Effector memory CD4-positive, alpha-beta T cell (primary cell): ENCODE data around the gene TAC4.

Source experiments
- DNase-seq, 3 donors: peaks; one replicate each; pipeline ENCODE4 v3.0.0-alpha.2; 2020
- H3K27ac ChIP-seq: 2 replicates; pipeline ENCODE4 v1.7.0; 2013; ENCODE audit warnings: mild to moderate bottlenecking, low read length, moderate library complexity; ENCODE audit not compliant: insufficient read depth, poor library complexity, severe bottlenecking
- H3K27me3 ChIP-seq: replicated peaks from 2 replicates; pipeline ENCODE4 v1.7.0; 2013; ENCODE audit warnings: mild to moderate bottlenecking, low read length; ENCODE audit not compliant: insufficient read depth, control insufficient read depth, poor library complexity, severe bottlenecking
- H3K36me3 ChIP-seq: 2 replicates; pipeline ENCODE4 v1.7.0; 2013; ENCODE audit warnings: mild to moderate bottlenecking, low read length, moderate library complexity; ENCODE audit not compliant: control insufficient read depth, insufficient read depth
- H3K4me1 ChIP-seq: 2 replicates; pipeline ENCODE4 v1.7.0; 2013; ENCODE audit warnings: low read length, mild to moderate bottlenecking; ENCODE audit not compliant: control insufficient read depth, insufficient read depth, poor library complexity, severe bottlenecking
- H3K4me3 ChIP-seq: 2 replicates; pipeline ENCODE4 v1.7.0; 2013; ENCODE audit warnings: low read length, low read depth, mild to moderate bottlenecking; ENCODE audit not compliant: insufficient read depth, poor library complexity, severe bottlenecking
- H3K9me3 ChIP-seq: 2 replicates; pipeline ENCODE4 v1.7.0; 2013; ENCODE audit warnings: mild to moderate bottlenecking, low read length, moderate library complexity; ENCODE audit not compliant: control insufficient read depth

The TAC4 gene

GRCh38 chr17:49789243-49789578, 58.7 kb downstream of the TAC4 start:
- DNase-seq = no peak
- no peaks in the 10 kb centered on the region for H3K27me3 ChIP-seq
- H3K27ac ChIP-seq = peak overlapping the region; percentile 98
- H3K36me3 ChIP-seq = peaks cover 31% of the 10 kb centered on the region
- H3K4me1 ChIP-seq = peaks cover 21% of the 10 kb centered on the region
- peak overlapping the region; percentile 39 for H3K4me3 ChIP-seq
- H3K9me3 ChIP-seq = no peaks in the 10 kb centered on the region

- peaks cover 21% of the 10 kb centered on the region for H3K4me1 ChIP-seq
- DNase-seq = peak; percentile 97 to 99 (median 99)
These were observed 59.2 kb downstream of the TAC4 start, which contains the start of gene KAT7 for GRCh38 chr17:49788478-49789242. TSS of gene KAT7 (plus strand) at chr17:49788681. CDS start at chr17:49788835, 154 bp downstream.

More at GRCh38 chr17:49788478-49789242, 59.2 kb downstream of the TAC4 start, which contains the start of gene KAT7:
- Histone ChIP-seq H3K9me3 (no peaks in the 10 kb centered on the region), H3K4me3 (peak within 1 kb of the TSS; percentile 99), H3K36me3 (peaks cover 25% of the 10 kb centered on the region), H3K27ac (peak within 1 kb of the TSS; percentile 98), H3K27me3 (no peaks in the 10 kb centered on the region)
